Measurements from ENCODE around the gene BHMT2. TPM values are rescaled to one million over a fixed set of nuclear protein-coding genes. Genes with fewer than 3 reads are reported as not detected.

Gene BHMT2
- total RNA-seq, 1 experiment from 2014 or later, result not detected

GRCh38 chr5:79111387-79111959 lies 41.9 kb downstream of the BHMT2 start, which contains the start of gene BHMT:
TSS of gene BHMT (plus strand) at chr5:79111809. CDS start at chr5:79111886, 77 bp downstream.
- Histone ChIP-seq H4K20me1 (ENCODE audit: low read length) (no peaks in the 10 kb centered on the region), H2AFZ (ENCODE audit: low read length) (no peak within 1 kb of the TSS), H3K4me1 (ENCODE audit: insufficient read depth, low read length) (no peaks in the 10 kb centered on the region), H3K27ac (ENCODE audit: low read length) (no peak within 1 kb of the TSS), H3K9me3 (ENCODE audit: low read length) (no peaks in the 10 kb centered on the region), H3F3A (ENCODE audit: low read length, unreplicated experiment) (no peaks in the 10 kb centered on the region), H3K9me2 (replicated peaks; ENCODE audit: low read length) (no peaks in the 10 kb centered on the region), H3K27me3 (ENCODE audit: low read length) (no peaks in the 10 kb centered on the region), H3K4me2 (ENCODE audit: low read length) (no peak within 1 kb of the TSS), H3K79me2 (ENCODE audit: low read length) (no peaks in the 10 kb centered on the region), H3K36me3 (ENCODE audit: low read depth, low read length) (no peaks in the 10 kb centered on the region), H3K9ac (ENCODE audit: low read length) (no peak within 1 kb of the TSS), H3K4me3 (ENCODE audit: low read length) (no peak within 1 kb of the TSS)
- DNase-seq (no peak), ATAC-seq (no peak)
- TF ChIP-seq EZH2phosphoT487 (IDR thresholded peaks at IDR 0.05; ENCODE audit: borderline replicate concordance, low read length) (no peak), CTCF (conservative IDR thresholded peaks at IDR 0.05; ENCODE audit: low read depth, low read length) (no peak), EZH2 (IDR thresholded peaks at IDR 0.05; ENCODE audit: low read length, unreplicated experiment) (no peak)
- POLR2A ChIA-PET (ENCODE audit: unreplicated experiment), result no interaction called here
- CTCF ChIA-PET, result no interaction called here
- no TSS peak for BruUV-seq (replicated peaks)
- intact Hi-C loops (cut with micrococcal nuclease), result no loop called here

GRCh38 chr5:79111960-79112702 lies 42.6 kb downstream of the BHMT2 start:
- H3K4me3 ChIP-seq (ENCODE audit: low read length), result no peak overlapping the region
- no peaks in the 10 kb centered on the region for H3K79me2 ChIP-seq (ENCODE audit: low read length)
- H3K4me1 ChIP-seq (ENCODE audit: insufficient read depth, low read length), result no peaks in the 10 kb centered on the region
- ATAC-seq (no peak), DNase-seq (no peak)
- BruUV-seq (replicated peaks), result no TSS peak
- H3K27me3 ChIP-seq (ENCODE audit: low read length), result no peaks in the 10 kb centered on the region
- no peak overlapping the region for H3K27ac ChIP-seq (ENCODE audit: low read length)
- H3K9me3 ChIP-seq (ENCODE audit: low read length), result no peaks in the 10 kb centered on the region
- no peaks in the 10 kb centered on the region for H3F3A ChIP-seq (ENCODE audit: low read length, unreplicated experiment)
- ChIA-PET CTCF (no interaction called here), POLR2A (ENCODE audit: unreplicated experiment) (no interaction called here)
- H2AFZ ChIP-seq (ENCODE audit: low read length), result no peak overlapping the region
- no peaks in the 10 kb centered on the region for H4K20me1 ChIP-seq (ENCODE audit: low read length)
- H3K9me2 ChIP-seq (replicated peaks; ENCODE audit: low read length), result no peaks in the 10 kb centered on the region
- no peak overlapping the region for H3K9ac ChIP-seq (ENCODE audit: low read length)
- intact Hi-C loops (cut with micrococcal nuclease), result no loop called here
- no peaks in the 10 kb centered on the region for H3K36me3 ChIP-seq (ENCODE audit: low read depth, low read length)
- TF ChIP-seq EZH2 (IDR thresholded peaks at IDR 0.05; ENCODE audit: low read length, unreplicated experiment) (no peak), CTCF (conservative IDR thresholded peaks at IDR 0.05; ENCODE audit: low read depth, low read length) (no peak), EZH2phosphoT487 (IDR thresholded peaks at IDR 0.05; ENCODE audit: borderline replicate concordance, low read length) (no peak)
- H3K4me2 ChIP-seq (ENCODE audit: low read length), result no peak overlapping the region

GRCh38 chr5:79112703-79113058 lies 43.1 kb downstream of the BHMT2 start:
- no peaks in the 10 kb centered on the region for H4K20me1 ChIP-seq (ENCODE audit: low read length)
- no peaks in the 10 kb centered on the region for H3F3A ChIP-seq (ENCODE audit: low read length, unreplicated experiment)
- no peak overlapping the region for H2AFZ ChIP-seq (ENCODE audit: low read length)
- no peaks in the 10 kb centered on the region for H3K36me3 ChIP-seq (ENCODE audit: low read depth, low read length)
- H3K9ac ChIP-seq (ENCODE audit: low read length), result no peak overlapping the region
- POLR2A ChIA-PET (ENCODE audit: unreplicated experiment), result no interaction called here
- no peak for ATAC-seq
- no peak for DNase-seq
- CTCF ChIA-PET, result no interaction called here
- H3K79me2 ChIP-seq (ENCODE audit: low read length), result no peaks in the 10 kb centered on the region
- intact Hi-C loops (cut with micrococcal nuclease), result no loop called here
- H3K9me2 ChIP-seq (replicated peaks; ENCODE audit: low read length), result no peaks in the 10 kb centered on the region
- TF ChIP-seq EZH2 (IDR thresholded peaks at IDR 0.05; ENCODE audit: low read length, unreplicated experiment) (no peak), EZH2phosphoT487 (IDR thresholded peaks at IDR 0.05; ENCODE audit: borderline replicate concordance, low read length) (no peak), CTCF (conservative IDR thresholded peaks at IDR 0.05; ENCODE audit: low read depth, low read length) (no peak)
- no peaks in the 10 kb centered on the region for H3K27me3 ChIP-seq (ENCODE audit: low read length)
- BruUV-seq (replicated peaks), result no TSS peak
- H3K4me3 ChIP-seq (ENCODE audit: low read length), result no peak overlapping the region
- no peaks in the 10 kb centered on the region for H3K9me3 ChIP-seq (ENCODE audit: low read length)
- H3K27ac ChIP-seq (ENCODE audit: low read length), result no peak overlapping the region
- no peak overlapping the region for H3K4me2 ChIP-seq (ENCODE audit: low read length)
- no peaks in the 10 kb centered on the region for H3K4me1 ChIP-seq (ENCODE audit: insufficient read depth, low read length)

All from PC-3 (cell line).